HG03565 (cell line): ENCODE measurements around the gene CEP72.

ENCODE experiments used
- ATAC-seq: cut with Tn5 transposase; IDR thresholded peaks from one replicate; pipeline ENCODE4 v1.9.1; 2021; ENCODE audit warnings: mild to moderate bottlenecking, moderate library complexity; ENCODE audit not compliant: unreplicated experiment

CEP72 gene

GRCh38 chr5:634191-634590 lies 22.1 kb downstream of the CEP72 start:
- no peak for ATAC-seq

- ATAC-seq: no peak
These were observed 23.3 kb downstream of the CEP72 start for GRCh38 chr5:635306-636055.

GRCh38 chr5:636951-637350 lies 24.8 kb downstream of the CEP72 start:
- no peak for ATAC-seq

- no peak for ATAC-seq
These were observed 25.7 kb downstream of the CEP72 start for GRCh38 chr5:637581-638450.

- ATAC-seq: no peak
These were observed 26.5 kb downstream of the CEP72 start for GRCh38 chr5:638501-639252.

GRCh38 chr5:639253-639530 lies 27.1 kb downstream of the CEP72 start:
- ATAC-seq: no peak

- no peak for ATAC-seq
These were observed 27.6 kb downstream of the CEP72 start for GRCh38 chr5:639584-640213.

GRCh38 chr5:640461-641330 lies 28.6 kb downstream of the CEP72 start:
- ATAC-seq: no peak

- no peak for ATAC-seq
These were observed 29.2 kb downstream of the CEP72 start for GRCh38 chr5:641331-641765.

GRCh38 chr5:642481-642880 lies 30.3 kb downstream of the CEP72 start:
- no peak for ATAC-seq

GRCh38 chr5:643351-643801 lies 31.2 kb downstream of the CEP72 start:
- no peak for ATAC-seq

- no peak for ATAC-seq
These were observed 31.7 kb downstream of the CEP72 start for GRCh38 chr5:643811-644271.

- ATAC-seq: no peak
These were observed 32.4 kb downstream of the CEP72 start for GRCh38 chr5:644509-644908.

GRCh38 chr5:644971-645370 lies 32.8 kb downstream of the CEP72 start:
- no peak for ATAC-seq

- no peak for ATAC-seq
These were observed 33.3 kb downstream of the CEP72 start for GRCh38 chr5:645421-645820.

- ATAC-seq: no peak
These were observed 34.5 kb downstream of the CEP72 start for GRCh38 chr5:646396-647201.

- no peak for ATAC-seq
These were observed 35.2 kb downstream of the CEP72 start for GRCh38 chr5:647311-647710.

- ATAC-seq: no peak
These were observed 35.6 kb downstream of the CEP72 start for GRCh38 chr5:647727-648126.
